Measurements from ENCODE around the gene POLR1C.

- TF ChIP-seq CTCF (conservative IDR thresholded peaks at IDR 0.05; ENCODE audit: low read length) (no peak), EZH2phosphoT487 (IDR thresholded peaks at IDR 0.05; ENCODE audit: borderline replicate concordance) (no peak)
Measured at GRCh38 chr6:43504756-43505593, 11.9 kb upstream of the POLR1C start.
